Activated CD4-positive, CD25-positive, alpha-beta regulatory T cell treated with anti-CD3 and anti-CD28 coated beads, Interleukin-2, amount 50 U/mL, for 16 hours (primary cell): ENCODE results near the gene POLR3F.
"Not testable (repeated sequence)": the region's sequence is repeated elsewhere in the genome, so short reads cannot be mapped to it uniquely, and the experiment has no call there.

Source experiments
- DNase-seq: peaks from one replicate; pipeline ENCODE4 v3.0.0-alpha.2; 2020; ENCODE audit warnings: low read depth, low spot score

Gene POLR3F

GRCh38 chr20:18504479-18505060 lies 37.4 kb downstream of the POLR3F start:
- no peak for DNase-seq

GRCh38 chr20:18506744-18507143 lies 39.6 kb downstream of the POLR3F start:
- DNase-seq = no peak

GRCh38 chr20:18507218-18508191 lies 40.3 kb downstream of the POLR3F start, which contains the start of gene SEC23B:
Gene SEC23B (plus strand): TSS chr20:18507940. CDS start chr20:18510836, 2,896 bp downstream.
- peak; percentile 96 for DNase-seq

- no peak for DNase-seq
Observed at GRCh38 chr20:18511571-18511970, 44.4 kb downstream of the POLR3F start.

- DNase-seq = no peak
Observed at GRCh38 chr20:18513208-18513607, 46.0 kb downstream of the POLR3F start.

GRCh38 chr20:18514127-18514526 lies 46.9 kb downstream of the POLR3F start:
- no peak for DNase-seq

GRCh38 chr20:18515973-18516372 lies 48.8 kb downstream of the POLR3F start:
- DNase-seq = no peak

- DNase-seq = not testable (repeated sequence)
Observed at GRCh38 chr20:18522066-18522465, 54.9 kb downstream of the POLR3F start.

GRCh38 chr20:18523066-18523465 lies 55.9 kb downstream of the POLR3F start:
- no peak for DNase-seq

GRCh38 chr20:18524646-18525045 lies 57.5 kb downstream of the POLR3F start:
- DNase-seq = no peak

GRCh38 chr20:18526761-18527160 lies 59.6 kb downstream of the POLR3F start:
- not testable (repeated sequence) for DNase-seq

- DNase-seq = no peak
Observed at GRCh38 chr20:18527339-18527738, 60.1 kb downstream of the POLR3F start.

- no peak for DNase-seq
Observed at GRCh38 chr20:18527836-18528235, 60.6 kb downstream of the POLR3F start.

GRCh38 chr20:18529041-18529440 lies 61.9 kb downstream of the POLR3F start:
- DNase-seq = no peak

- no peak for DNase-seq
Observed at GRCh38 chr20:18532626-18533025, 65.4 kb downstream of the POLR3F start.

GRCh38 chr20:18533491-18533890 lies 66.3 kb downstream of the POLR3F start:
- no peak for DNase-seq

GRCh38 chr20:18533978-18534644 lies 66.9 kb downstream of the POLR3F start:
- no peak for DNase-seq
